ENCODE results near the gene NPAS3.

NPAS3 gene

GRCh38 chr14:33483110-33483509 lies 544.4 kb downstream of the NPAS3 start:
- DNase-seq (ENCODE audit: low read depth) = no peak

DNA sequence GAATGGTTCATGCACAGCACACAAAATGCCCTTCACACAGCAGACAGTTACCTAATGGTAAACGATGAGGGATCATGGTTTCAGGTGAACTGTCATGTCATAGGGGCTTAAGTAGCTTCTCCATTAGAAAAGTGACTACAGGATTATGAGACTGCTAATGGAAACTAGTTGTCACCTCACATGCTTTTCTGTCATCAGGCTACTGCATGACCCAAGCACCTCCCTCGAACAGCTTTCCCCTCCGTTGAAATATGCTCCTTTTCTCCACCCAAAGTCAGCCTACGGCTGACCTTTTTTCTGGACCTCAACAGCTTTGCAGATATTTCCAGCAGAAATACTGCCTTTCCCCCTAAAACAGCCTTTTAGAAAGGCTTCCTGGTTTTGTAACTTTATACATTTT lies 544.9 kb downstream of the NPAS3 start:
- no peak for DNase-seq (ENCODE audit: low read depth)

- no peak for DNase-seq (ENCODE audit: low read depth)
These were observed 545.6 kb downstream of the NPAS3 start for GRCh38 chr14:33484264-33484663.

- no peak for DNase-seq (ENCODE audit: low read depth)
These were observed 547.7 kb downstream of the NPAS3 start for GRCh38 chr14:33486332-33486890.

GRCh38 chr14:33488582-33488981 lies 549.9 kb downstream of the NPAS3 start:
- no peak for DNase-seq (ENCODE audit: low read depth)

DNA sequence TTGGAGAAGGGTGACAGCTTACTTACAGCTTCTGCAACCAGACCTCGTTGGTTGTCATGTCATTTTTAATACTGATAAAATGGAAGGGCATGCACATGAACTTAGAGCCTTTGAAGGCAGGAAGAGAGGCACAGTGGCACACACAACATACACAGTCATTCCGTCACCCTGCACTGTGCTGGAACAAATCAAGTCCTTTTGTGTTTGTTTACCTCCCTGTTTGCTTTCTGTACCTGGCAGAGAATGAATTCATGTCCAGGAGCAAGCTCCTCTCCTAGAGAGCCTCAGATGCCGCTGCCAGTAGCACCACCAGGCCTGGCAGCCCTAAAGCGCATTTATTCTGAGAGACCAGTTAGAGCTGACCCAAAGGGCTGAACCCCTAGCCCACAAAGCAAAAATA lies 551.9 kb downstream of the NPAS3 start:
- no peak for DNase-seq (ENCODE audit: low read depth)

DNA sequence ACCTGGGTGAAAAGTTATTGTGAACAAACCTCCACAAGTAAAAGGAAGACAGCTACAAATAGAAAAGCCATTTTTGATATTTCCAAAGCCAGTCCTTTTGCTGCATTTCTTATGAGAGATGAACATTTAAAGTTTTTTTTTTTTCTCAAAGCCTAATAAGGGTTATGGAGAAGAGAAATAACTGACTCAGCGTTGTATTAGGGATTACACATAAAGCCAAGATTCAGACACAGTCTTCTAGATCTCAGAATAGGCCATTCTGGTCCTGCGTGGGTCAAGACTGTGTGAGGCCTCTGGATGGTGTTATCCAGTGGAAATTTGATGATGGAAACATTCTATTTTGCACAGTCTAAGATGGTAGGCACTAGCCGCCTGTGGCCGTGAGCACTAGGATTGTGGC lies 552.4 kb downstream of the NPAS3 start:
- no peak for DNase-seq (ENCODE audit: low read depth)

- no peak for DNase-seq (ENCODE audit: low read depth)
These were observed 553.8 kb downstream of the NPAS3 start for GRCh38 chr14:33492491-33492890.

DNA sequence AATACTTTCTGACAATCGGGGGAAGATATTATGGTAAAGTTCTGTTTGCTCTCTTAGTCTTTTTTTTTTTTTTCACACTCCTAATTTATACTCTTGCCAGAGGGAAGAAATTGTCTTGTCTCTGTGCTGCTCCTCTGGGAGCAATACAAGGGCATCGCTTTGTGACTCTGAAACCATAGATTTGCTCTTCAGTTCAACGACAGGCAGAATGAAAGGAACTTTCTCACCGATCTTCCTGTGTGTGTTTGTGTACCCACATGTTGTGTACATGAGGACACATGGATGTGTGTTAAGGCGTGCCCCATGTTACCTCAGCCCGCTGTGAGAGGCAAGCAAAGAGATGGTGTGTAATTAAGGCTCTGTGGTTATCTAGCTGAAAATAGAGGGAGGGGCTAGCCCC lies 554.6 kb downstream of the NPAS3 start:
- no peak for DNase-seq (ENCODE audit: low read depth)

DNA sequence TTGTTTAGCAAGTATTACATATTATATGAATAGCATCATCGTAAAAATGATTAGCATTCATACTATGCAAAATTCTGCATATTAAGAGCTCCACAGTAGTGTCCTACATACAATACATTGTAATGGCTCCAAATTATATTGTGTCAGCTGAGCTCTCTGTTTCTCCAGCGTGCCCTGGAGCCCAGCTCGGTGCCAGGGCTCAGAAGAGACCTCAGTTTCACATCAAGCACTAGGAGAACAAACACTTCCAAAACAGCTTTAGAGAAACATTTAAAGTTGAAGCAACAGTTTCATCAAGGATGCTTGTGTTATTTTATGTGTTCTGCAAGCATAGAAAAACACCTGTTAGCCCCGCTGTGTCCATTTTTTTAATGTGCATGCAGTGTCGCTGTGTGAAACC lies 555.3 kb downstream of the NPAS3 start:
- DNase-seq (ENCODE audit: low read depth) = no peak

GRCh38 chr14:33499687-33500086 lies 561.0 kb downstream of the NPAS3 start:
- no peak for DNase-seq (ENCODE audit: low read depth)

DNA sequence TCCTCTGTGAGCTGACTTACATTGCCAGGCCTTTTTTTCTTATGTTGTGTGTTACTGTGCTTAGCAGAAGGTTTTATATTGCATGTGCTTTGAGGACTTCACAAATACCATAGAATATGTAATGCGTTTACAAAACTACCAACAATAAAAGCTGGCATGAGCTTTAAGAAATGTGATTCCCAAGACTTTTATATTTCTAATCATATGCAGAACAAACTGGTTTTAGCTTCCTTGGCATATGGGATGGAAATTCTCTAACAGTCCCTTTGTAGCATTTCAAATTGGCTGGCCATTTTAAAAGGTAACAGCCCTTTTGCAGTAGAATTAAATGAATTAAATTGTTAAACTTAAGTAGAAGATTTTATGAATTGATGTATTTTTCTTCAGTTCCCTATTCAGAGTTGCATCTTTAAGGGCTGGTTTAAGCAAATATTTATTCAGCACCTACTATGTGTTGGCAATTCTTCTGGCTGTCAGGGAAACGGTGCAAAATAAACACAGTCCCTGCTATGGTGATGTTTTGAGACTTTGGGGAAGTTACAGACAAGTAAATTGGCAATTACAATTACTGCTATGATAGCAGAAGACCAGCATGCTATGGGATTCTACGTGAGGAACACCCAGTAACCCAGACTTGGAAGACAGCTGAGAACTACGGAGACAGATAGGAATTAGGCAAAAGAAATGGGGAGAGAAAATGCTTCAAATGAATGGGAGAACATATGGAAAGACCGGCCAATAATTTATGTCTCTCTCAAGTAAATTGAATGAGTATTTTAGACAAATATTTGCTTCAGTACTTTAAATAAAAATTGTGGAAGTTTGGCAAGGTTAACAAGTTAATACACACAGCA lies 565.8 kb downstream of the NPAS3 start:
- no peak for DNase-seq (ENCODE audit: low read depth)

GRCh38 chr14:33505266-33505962 lies 566.7 kb downstream of the NPAS3 start:
- DNase-seq (ENCODE audit: low read depth) = no peak

DNA sequence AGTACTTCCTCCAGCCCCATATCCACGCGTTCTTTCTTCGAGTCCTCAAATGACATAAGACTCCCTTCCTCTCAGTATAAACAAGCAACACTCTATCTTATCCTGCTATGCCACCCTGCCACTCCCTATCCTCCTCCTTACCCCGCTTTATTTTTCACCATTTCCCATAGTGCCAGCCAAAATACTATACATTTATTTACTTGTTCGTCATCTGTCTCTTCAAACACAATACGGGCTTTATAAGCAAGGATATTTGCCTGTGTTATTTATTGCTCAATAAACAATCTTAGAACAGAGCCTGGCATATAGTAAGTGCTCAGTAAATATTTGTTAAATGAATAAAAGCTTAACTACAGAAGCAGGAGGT lies 567.3 kb downstream of the NPAS3 start:
- DNase-seq (ENCODE audit: low read depth) = no peak

DNA sequence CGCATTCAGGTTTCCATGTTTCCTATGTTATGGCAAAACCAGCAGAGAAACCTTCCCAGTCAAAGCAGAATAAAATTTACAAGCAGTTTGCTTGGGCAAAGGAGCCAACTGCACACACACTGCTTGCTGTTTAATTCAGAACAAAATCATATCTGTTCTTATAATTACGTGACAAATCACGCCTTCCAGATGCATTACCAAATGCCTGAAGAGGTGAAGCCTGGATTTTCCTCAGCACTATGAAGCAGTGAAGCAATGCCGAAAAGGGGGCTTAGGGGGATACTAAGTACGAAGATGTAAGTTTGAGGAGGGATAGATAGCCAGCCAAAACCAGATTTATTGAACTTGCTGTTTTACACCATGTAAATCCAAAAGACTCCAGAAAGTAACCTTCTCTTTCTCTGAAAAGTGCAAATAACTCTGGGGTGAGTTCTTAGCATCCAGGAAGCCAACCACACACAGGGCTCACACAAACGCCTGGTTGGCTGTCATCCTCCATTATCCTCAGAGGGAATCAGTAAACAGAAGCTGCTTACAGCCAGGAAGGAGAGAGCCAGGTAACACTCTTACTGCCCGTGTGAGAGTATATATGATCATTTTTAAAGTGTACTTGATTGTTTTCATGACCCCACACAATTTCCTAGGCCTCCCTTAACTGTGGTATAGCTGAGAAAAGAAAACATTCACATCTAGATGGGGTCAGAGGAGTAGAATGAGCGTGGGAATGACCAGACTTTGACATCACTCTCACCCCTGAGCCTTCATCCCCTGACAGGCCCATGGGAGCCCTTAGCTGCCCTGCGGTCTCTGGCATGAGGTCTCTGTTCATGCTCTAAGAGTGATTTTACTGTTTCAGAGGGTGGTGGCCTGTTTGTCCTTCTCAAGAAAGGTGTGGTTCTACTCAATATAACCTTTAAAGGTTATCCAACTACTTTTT lies 569.7 kb downstream of the NPAS3 start:
- no peak for DNase-seq (ENCODE audit: low read depth)

GRCh38 chr14:33509454-33509853 lies 570.8 kb downstream of the NPAS3 start:
- no peak for DNase-seq (ENCODE audit: low read depth)

- DNase-seq (ENCODE audit: low read depth) = no peak
These were observed 571.4 kb downstream of the NPAS3 start for GRCh38 chr14:33510063-33510481.

GRCh38 chr14:33510991-33511390 lies 572.3 kb downstream of the NPAS3 start:
- no peak for DNase-seq (ENCODE audit: low read depth)

- no peak for DNase-seq (ENCODE audit: low read depth)
These were observed 573.4 kb downstream of the NPAS3 start for GRCh38 chr14:33511851-33512640.

- no peak for DNase-seq (ENCODE audit: low read depth)
These were observed 576.8 kb downstream of the NPAS3 start for GRCh38 chr14:33515441-33515840.

DNA sequence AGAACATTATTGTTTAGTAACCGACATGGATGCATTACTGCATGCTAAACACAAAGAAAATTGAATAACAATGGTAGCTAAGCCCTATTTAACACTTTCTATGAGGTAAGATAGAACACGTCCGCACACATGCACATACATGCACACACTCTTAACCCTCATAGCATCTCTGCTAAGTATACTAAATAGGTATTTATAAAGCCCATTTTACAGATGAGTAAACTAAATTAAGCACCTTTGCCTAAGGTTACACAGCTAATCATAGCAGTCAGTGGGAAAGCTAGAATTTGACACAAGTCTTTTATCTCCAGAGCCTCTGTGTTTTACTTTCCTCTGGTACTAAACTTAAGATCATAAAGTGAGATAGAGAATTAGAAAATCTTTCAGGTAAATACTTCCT lies 577.2 kb downstream of the NPAS3 start:
- DNase-seq (ENCODE audit: low read depth) = no peak
